Measurements from ENCODE around the gene SPATA13.

The SPATA13 gene

DNA sequence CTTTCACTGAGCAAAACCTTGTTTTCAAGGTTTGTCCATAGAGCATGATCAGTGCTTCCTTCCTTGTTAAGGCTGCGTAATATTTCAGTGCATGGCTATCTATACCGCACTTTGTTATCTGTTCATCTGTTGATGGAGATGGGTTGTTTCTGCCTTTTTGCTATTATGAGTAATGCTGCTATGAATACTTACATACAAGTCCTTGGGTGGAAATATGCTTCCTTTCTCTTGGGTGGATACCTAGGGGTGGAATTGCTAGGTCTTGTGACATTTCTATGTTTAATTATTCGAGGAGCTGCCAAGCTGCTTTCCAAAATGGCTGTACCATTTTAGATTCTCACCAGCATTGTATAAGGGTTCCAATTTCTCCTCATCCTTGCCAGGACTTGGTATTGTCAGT is 70.9 kb downstream of the SPATA13 start:
- Histone ChIP-seq H3K27ac (ENCODE audit: insufficient read depth, low read depth, low read length, poor library complexity, severe bottlenecking) (no peak overlapping the region), H3K27me3 (ENCODE audit: control insufficient read depth, insufficient read depth, low read length, poor library complexity, severe bottlenecking) (no peaks in the 10 kb centered on the region), H3K9me3 (ENCODE audit: control insufficient read depth, low read length) (no peaks in the 10 kb centered on the region), H3K4me3 (ENCODE audit: insufficient read depth, low read depth, low read length) (no peak overlapping the region), H3K36me3 (ENCODE audit: control insufficient read depth, insufficient read depth, low read length) (no peaks in the 10 kb centered on the region), H3K4me1 (ENCODE audit: control insufficient read depth, insufficient read depth, low read length) (peaks cover 8% of the 10 kb centered on the region)
- WGBS, 2 experiments, result 95 to 100% methylated on average over 3 of the region's 3 CpGs

DNA sequence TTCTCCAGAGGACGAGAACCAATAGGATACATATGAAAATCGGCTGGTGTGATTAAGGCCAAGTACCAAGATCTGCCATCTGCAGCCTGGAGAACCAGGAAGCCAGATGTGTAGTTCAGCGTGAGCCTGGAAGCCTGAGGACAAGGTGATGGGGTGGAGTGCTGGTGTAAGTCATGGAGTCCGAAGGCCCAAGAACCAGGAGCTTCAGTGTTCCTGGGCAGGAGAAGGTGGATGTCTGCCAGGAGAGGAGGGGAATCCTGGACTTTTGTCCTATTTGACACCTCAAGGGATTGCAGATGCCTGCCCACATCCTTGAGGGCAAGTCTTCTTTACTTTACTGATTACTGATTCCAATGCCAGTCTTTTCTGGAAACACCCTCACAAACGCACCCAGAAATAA is 71.5 kb downstream of the SPATA13 start:
- peaks cover 8% of the 10 kb centered on the region for H3K4me1 ChIP-seq (ENCODE audit: control insufficient read depth, insufficient read depth, low read length)
- no peak overlapping the region for H3K4me3 ChIP-seq (ENCODE audit: insufficient read depth, low read depth, low read length)
- H3K9me3 ChIP-seq (ENCODE audit: control insufficient read depth, low read length), result no peaks in the 10 kb centered on the region
- no peaks in the 10 kb centered on the region for H3K36me3 ChIP-seq (ENCODE audit: control insufficient read depth, insufficient read depth, low read length)
- 94 to 96% methylated on average over 5 of the region's 5 CpGs for WGBS, 2 experiments
- no peaks in the 10 kb centered on the region for H3K27me3 ChIP-seq (ENCODE audit: control insufficient read depth, insufficient read depth, low read length, poor library complexity, severe bottlenecking)
- H3K27ac ChIP-seq (ENCODE audit: insufficient read depth, low read depth, low read length, poor library complexity, severe bottlenecking), result no peak overlapping the region

DNA sequence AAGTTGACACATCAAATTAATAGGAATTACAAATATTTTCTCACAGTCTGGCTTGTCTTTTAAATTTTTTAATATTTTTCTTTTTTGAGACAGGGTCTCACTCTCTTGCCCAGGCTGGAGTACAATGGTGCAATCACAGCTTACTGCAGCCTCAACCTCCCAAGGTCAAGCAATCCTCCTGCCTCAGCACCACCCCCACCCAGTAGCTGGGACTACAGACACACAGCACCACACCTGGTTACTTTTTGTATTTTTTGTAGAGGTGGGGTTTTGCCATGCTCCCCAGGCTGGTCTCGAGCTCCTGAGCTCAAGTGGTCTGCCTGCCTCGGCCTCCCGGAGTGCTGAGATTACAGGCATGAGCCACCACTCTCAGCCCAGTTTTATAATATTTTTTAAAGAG is 72.0 kb downstream of the SPATA13 start:
- no peaks in the 10 kb centered on the region for H3K9me3 ChIP-seq (ENCODE audit: control insufficient read depth, low read length)
- WGBS, 2 experiments, result 88 to 92% methylated on average over 3 of the region's 3 CpGs
- H3K4me1 ChIP-seq (ENCODE audit: control insufficient read depth, insufficient read depth, low read length), result peaks cover 8% of the 10 kb centered on the region
- no peaks in the 10 kb centered on the region for H3K27me3 ChIP-seq (ENCODE audit: control insufficient read depth, insufficient read depth, low read length, poor library complexity, severe bottlenecking)
- no peaks in the 10 kb centered on the region for H3K36me3 ChIP-seq (ENCODE audit: control insufficient read depth, insufficient read depth, low read length)
- no peak overlapping the region for H3K27ac ChIP-seq (ENCODE audit: insufficient read depth, low read depth, low read length, poor library complexity, severe bottlenecking)
- H3K4me3 ChIP-seq (ENCODE audit: insufficient read depth, low read depth, low read length), result no peak overlapping the region

DNA sequence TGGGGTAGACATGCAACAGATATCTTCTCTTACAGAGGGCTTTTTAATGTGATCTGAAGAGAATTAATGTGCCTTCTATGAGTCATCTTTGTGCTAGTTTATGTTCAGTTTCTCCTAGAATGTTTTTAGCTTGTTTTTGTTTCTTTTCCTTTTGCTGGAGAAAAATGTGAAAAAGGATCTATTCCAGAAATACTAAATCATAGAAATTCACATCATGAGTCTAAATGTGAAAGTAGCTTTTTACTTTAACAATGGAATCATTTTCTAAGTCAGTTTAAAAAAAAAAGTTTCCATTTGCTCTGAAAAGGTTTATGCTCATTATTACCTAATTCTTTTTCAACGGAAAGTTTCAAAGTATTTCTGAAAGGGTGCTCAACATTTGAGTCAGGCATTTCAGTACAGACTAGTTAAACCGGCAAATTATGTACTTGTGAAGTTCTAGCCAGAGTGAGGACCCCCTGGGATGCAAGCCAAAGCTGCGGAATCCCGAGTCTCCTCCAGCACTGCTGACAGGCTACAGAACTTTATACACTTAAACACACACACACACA is 72.9 kb downstream of the SPATA13 start:
- no peaks in the 10 kb centered on the region for H3K27me3 ChIP-seq (ENCODE audit: control insufficient read depth, insufficient read depth, low read length, poor library complexity, severe bottlenecking)
- 28 to 38% methylated on average over 4 of the region's 4 CpGs for WGBS, 2 experiments
- peaks cover 8% of the 10 kb centered on the region for H3K4me1 ChIP-seq (ENCODE audit: control insufficient read depth, insufficient read depth, low read length)
- H3K36me3 ChIP-seq (ENCODE audit: control insufficient read depth, insufficient read depth, low read length), result no peaks in the 10 kb centered on the region
- no peak overlapping the region for H3K27ac ChIP-seq (ENCODE audit: insufficient read depth, low read depth, low read length, poor library complexity, severe bottlenecking)
- no peaks in the 10 kb centered on the region for H3K9me3 ChIP-seq (ENCODE audit: control insufficient read depth, low read length)
- H3K4me3 ChIP-seq (ENCODE audit: insufficient read depth, low read depth, low read length), result no peak overlapping the region

DNA sequence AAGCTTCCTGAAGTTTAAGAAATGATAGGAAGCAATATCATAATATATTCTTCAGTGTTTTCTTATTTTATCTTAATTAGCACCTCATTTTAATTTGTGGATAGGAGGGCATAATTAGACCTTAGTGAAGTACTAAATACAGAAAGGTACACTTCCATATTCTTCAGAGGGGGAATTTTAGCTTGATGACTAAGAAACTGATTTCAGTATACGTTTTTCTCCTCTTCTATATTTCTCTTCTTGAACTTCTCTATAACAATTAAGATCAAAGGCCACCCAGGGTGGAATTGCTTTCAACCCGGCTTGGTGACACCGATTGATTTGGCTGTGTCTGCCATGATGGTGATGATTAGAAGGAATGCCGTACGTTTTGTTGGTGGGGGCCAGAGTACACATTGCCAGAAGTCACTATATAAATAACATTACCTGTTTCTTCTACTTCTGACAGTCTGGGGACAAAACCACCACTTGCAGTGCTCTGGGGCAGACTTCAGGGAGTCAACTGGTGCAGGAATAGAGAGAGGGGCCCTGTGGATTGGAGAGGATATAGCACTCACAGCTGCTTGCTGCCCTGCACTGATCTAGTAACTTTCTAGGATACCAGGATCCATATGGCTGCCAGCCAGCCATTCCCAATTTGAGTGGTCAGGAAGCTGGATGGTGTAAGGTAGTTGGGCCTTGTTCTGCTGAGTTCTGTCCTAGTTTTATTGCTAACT is 73.8 kb downstream of the SPATA13 start:
- no peak overlapping the region for H3K4me3 ChIP-seq (ENCODE audit: insufficient read depth, low read depth, low read length)
- no peaks in the 10 kb centered on the region for H3K27me3 ChIP-seq (ENCODE audit: control insufficient read depth, insufficient read depth, low read length, poor library complexity, severe bottlenecking)
- no peak overlapping the region for H3K27ac ChIP-seq (ENCODE audit: insufficient read depth, low read depth, low read length, poor library complexity, severe bottlenecking)
- no peaks in the 10 kb centered on the region for H3K9me3 ChIP-seq (ENCODE audit: control insufficient read depth, low read length)
- 85 to 96% methylated on average over 4 to 5 of the region's 5 CpGs for WGBS, 2 experiments
- H3K36me3 ChIP-seq (ENCODE audit: control insufficient read depth, insufficient read depth, low read length), result no peaks in the 10 kb centered on the region
- peaks cover 8% of the 10 kb centered on the region for H3K4me1 ChIP-seq (ENCODE audit: control insufficient read depth, insufficient read depth, low read length)

DNA sequence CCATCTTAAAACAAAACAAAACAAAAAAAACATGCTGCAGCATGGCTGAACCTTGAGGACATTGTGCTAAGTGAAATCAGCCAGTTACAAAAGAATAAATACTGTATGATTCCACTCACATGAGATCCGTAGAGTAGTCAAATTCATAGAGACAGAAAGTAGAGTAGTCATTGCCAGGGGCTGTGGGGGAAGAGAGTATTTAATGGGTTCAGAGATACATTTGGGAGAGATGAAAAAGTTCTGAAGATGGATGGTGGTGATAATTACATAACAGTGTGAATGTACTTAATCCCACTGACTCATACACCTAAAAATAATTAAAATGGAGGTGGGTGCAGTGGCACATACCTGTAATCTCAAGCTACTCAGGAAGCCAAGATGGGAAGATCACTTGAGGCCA is 76.8 kb downstream of the SPATA13 start:
- Histone ChIP-seq H3K9me3 (ENCODE audit: control insufficient read depth, low read length) (no peaks in the 10 kb centered on the region), H3K4me3 (ENCODE audit: insufficient read depth, low read depth, low read length) (no peak overlapping the region), H3K27ac (ENCODE audit: insufficient read depth, low read depth, low read length, poor library complexity, severe bottlenecking) (no peak overlapping the region), H3K27me3 (ENCODE audit: control insufficient read depth, insufficient read depth, low read length, poor library complexity, severe bottlenecking) (no peaks in the 10 kb centered on the region), H3K4me1 (ENCODE audit: control insufficient read depth, insufficient read depth, low read length) (peaks cover 8% of the 10 kb centered on the region), H3K36me3 (ENCODE audit: control insufficient read depth, insufficient read depth, low read length) (no peaks in the 10 kb centered on the region)
- WGBS, 2 experiments, result 94 to 100% methylated on average over 1 of the region's 1 CpG

DNA sequence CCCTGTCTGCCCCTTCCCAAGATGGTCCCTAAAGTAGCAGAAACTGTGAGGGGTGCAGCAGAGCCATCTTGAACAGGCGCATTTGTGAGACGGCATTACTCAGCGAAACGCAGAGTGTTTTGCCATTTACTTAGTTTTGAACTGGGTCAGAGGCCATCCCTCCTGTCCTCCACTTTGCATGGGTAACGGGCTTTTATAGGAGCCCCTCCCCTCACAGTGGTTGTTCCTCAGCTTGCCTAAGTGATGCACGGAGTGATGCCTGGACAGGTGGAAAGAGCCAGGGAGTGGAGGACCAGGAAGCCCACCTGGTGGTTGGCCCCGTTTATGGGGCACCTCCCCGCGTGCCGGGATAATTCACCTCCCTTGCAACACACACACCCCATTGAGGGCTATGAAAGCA is 80.8 kb downstream of the SPATA13 start:
- Histone ChIP-seq H3K9me3 (ENCODE audit: control insufficient read depth, low read length) (no peaks in the 10 kb centered on the region), H3K27me3 (ENCODE audit: control insufficient read depth, insufficient read depth, low read length, poor library complexity, severe bottlenecking) (no peaks in the 10 kb centered on the region), H3K27ac (ENCODE audit: insufficient read depth, low read depth, low read length, poor library complexity, severe bottlenecking) (no peak overlapping the region), H3K4me3 (ENCODE audit: insufficient read depth, low read depth, low read length) (no peak overlapping the region), H3K4me1 (ENCODE audit: control insufficient read depth, insufficient read depth, low read length) (no peaks in the 10 kb centered on the region), H3K36me3 (ENCODE audit: control insufficient read depth, insufficient read depth, low read length) (no peaks in the 10 kb centered on the region)
- 81 to 82% methylated on average over 10 of the region's 10 CpGs for WGBS, 2 experiments

DNA sequence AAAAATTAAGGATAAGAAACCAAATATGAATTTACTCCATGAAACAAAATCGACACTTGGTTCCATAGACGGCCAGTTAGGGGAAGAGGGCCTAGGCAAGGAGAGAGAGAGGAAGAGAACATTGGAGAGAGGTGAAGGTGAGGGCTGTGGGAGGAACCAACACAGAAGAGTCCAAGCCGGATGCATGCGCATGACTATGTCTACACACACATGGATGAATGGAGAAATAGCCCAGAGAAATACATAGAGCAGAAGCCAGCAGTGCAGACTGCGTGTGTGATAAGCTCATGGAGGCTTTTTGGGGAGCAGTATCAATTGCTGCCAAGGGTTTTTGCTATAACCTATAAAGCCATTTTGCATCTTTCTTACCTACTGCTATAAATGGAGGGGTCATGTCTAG is 81.6 kb downstream of the SPATA13 start:
- Histone ChIP-seq H3K9me3 (ENCODE audit: control insufficient read depth, low read length) (no peaks in the 10 kb centered on the region), H3K36me3 (ENCODE audit: control insufficient read depth, insufficient read depth, low read length) (no peaks in the 10 kb centered on the region), H3K27ac (ENCODE audit: insufficient read depth, low read depth, low read length, poor library complexity, severe bottlenecking) (no peak overlapping the region), H3K4me1 (ENCODE audit: control insufficient read depth, insufficient read depth, low read length) (no peaks in the 10 kb centered on the region), H3K27me3 (ENCODE audit: control insufficient read depth, insufficient read depth, low read length, poor library complexity, severe bottlenecking) (no peaks in the 10 kb centered on the region), H3K4me3 (ENCODE audit: insufficient read depth, low read depth, low read length) (no peak overlapping the region)
- WGBS, 2 experiments, result 91 to 96% methylated on average over 5 of the region's 5 CpGs

DNA sequence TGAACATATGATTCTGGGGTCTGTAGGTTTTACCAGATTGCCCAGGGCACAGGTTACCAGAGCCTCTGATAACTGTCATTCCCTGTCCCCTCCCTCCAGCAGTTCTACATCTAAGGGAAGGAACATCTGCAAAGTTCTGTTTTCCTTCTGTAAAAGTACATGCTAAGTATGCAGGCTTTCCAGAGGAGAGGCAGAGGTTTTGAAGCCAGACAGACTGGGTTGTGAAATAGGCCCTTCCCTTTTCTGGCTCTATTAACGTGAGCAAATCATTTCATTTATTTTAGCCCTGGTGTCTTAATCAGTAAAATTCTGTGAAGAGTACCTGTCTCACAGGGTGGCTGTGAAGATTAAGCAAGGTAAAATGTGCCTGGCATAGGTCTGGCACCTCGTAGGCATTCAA is 82.8 kb downstream of the SPATA13 start:
- WGBS, 2 experiments, result 90 to 91% methylated on average over 2 of the region's 2 CpGs
- no peaks in the 10 kb centered on the region for H3K4me1 ChIP-seq (ENCODE audit: control insufficient read depth, insufficient read depth, low read length)

DNA sequence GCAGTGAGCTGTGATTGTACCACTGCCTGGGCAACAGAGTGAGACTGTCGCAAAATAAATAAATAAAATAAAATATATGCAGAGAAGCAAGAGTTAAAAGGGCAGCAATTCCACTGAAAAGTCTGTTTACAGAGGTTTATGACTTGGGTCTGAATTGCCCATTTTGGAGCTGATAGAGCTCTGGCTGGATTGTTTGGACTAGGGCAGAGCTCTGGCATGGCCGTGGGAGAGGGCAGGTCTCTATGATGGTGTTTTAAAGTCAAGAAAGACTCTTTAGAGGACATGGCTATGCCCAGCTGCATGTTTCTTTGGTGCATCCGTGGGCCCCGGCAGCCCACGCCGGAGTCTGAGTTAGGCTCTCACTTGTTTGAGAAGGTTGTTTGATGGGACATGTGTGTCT is 84.3 kb downstream of the SPATA13 start:
- no peaks in the 10 kb centered on the region for H3K27me3 ChIP-seq (ENCODE audit: control insufficient read depth, insufficient read depth, low read length, poor library complexity, severe bottlenecking)
- H3K27ac ChIP-seq (ENCODE audit: insufficient read depth, low read depth, low read length, poor library complexity, severe bottlenecking), result no peak overlapping the region
- no peaks in the 10 kb centered on the region for H3K36me3 ChIP-seq (ENCODE audit: control insufficient read depth, insufficient read depth, low read length)
- H3K4me1 ChIP-seq (ENCODE audit: control insufficient read depth, insufficient read depth, low read length), result no peaks in the 10 kb centered on the region
- no peak overlapping the region for H3K4me3 ChIP-seq (ENCODE audit: insufficient read depth, low read depth, low read length)
- no peaks in the 10 kb centered on the region for H3K9me3 ChIP-seq (ENCODE audit: control insufficient read depth, low read length)
- 94 to 96% methylated on average over 6 of the region's 6 CpGs for WGBS, 2 experiments

More for the DNA sequence above, 82.8 kb downstream of the SPATA13 start:
- Histone ChIP-seq H3K27me3 (ENCODE audit: control insufficient read depth, insufficient read depth, low read length, poor library complexity, severe bottlenecking) (no peaks in the 10 kb centered on the region), H3K27ac (ENCODE audit: insufficient read depth, low read depth, low read length, poor library complexity, severe bottlenecking) (no peak overlapping the region), H3K4me3 (ENCODE audit: insufficient read depth, low read depth, low read length) (no peak overlapping the region), H3K9me3 (ENCODE audit: control insufficient read depth, low read length) (no peaks in the 10 kb centered on the region), H3K36me3 (ENCODE audit: control insufficient read depth, insufficient read depth, low read length) (no peaks in the 10 kb centered on the region)

Data from ectodermal cell (in vitro differentiated cells).